HG03159 (cell line): ENCODE data around the gene RPS6KA5.
"Not testable (repeated sequence)": the region's sequence is repeated elsewhere in the genome, so short reads cannot be mapped to it uniquely, and the experiment has no call there.

Experiments used
- ATAC-seq: cut with Tn5 transposase; IDR thresholded peaks from one replicate; pipeline ENCODE4 v1.9.1; 2021; ENCODE audit warnings: mild to moderate bottlenecking, moderate library complexity; ENCODE audit not compliant: unreplicated experiment

RPS6KA5 gene

GRCh38 chr14:91060351-91061055, at the start of gene RPS6KA5:
TSS of gene RPS6KA5 (minus strand) at chr14:91060641. CDS start at chr14:91060434, 207 bp downstream.
- ATAC-seq, result peak; percentile 85

GRCh38 chr14:91108941-91109611, 48.6 kb upstream of the RPS6KA5 start:
- no peak for ATAC-seq

GRCh38 chr14:91103116-91103515, 42.7 kb upstream of the RPS6KA5 start:
- no peak for ATAC-seq

- no peak for ATAC-seq
Observed at GRCh38 chr14:91100102-91100501, 39.7 kb upstream of the RPS6KA5 start.

GRCh38 chr14:91098591-91098990, 38.1 kb upstream of the RPS6KA5 start:
- ATAC-seq, result no peak

GRCh38 chr14:91097657-91098056, 37.2 kb upstream of the RPS6KA5 start:
- ATAC-seq, result not testable (repeated sequence)

- no peak for ATAC-seq
Observed at GRCh38 chr14:91095178-91095577, 34.7 kb upstream of the RPS6KA5 start.

- no peak for ATAC-seq
Observed at GRCh38 chr14:91094772-91095171, 34.3 kb upstream of the RPS6KA5 start.

GRCh38 chr14:91093743-91094472, 33.5 kb upstream of the RPS6KA5 start:
- not testable (repeated sequence) for ATAC-seq

- no peak for ATAC-seq
Observed at GRCh38 chr14:91092073-91092472, 31.6 kb upstream of the RPS6KA5 start.

GRCh38 chr14:91090743-91091142, 30.3 kb upstream of the RPS6KA5 start:
- ATAC-seq, result no peak

- ATAC-seq, result no peak
Observed at GRCh38 chr14:91089958-91090535, 29.6 kb upstream of the RPS6KA5 start.

GRCh38 chr14:91088585-91089235, 28.3 kb upstream of the RPS6KA5 start:
- ATAC-seq, result no peak

GRCh38 chr14:91087470-91087869, 27.0 kb upstream of the RPS6KA5 start:
- ATAC-seq, result not testable (repeated sequence)

GRCh38 chr14:91084516-91084915, 24.1 kb upstream of the RPS6KA5 start:
- ATAC-seq, result no peak

- ATAC-seq, result no peak
Observed at GRCh38 chr14:91082282-91082681, 21.8 kb upstream of the RPS6KA5 start.

- no peak for ATAC-seq
Observed at GRCh38 chr14:91080071-91080470, 19.6 kb upstream of the RPS6KA5 start.

- no peak for ATAC-seq
Observed at GRCh38 chr14:91078095-91078737, 17.8 kb upstream of the RPS6KA5 start.

GRCh38 chr14:91075553-91075952, 15.1 kb upstream of the RPS6KA5 start:
- ATAC-seq, result no peak

- no peak for ATAC-seq
Observed at GRCh38 chr14:91070572-91070971, 10.1 kb upstream of the RPS6KA5 start.
